Fibroblast of peridontal ligament (primary cell): ENCODE results near the gene UQCRC1.

Source experiments
- DNase-seq: peaks from one replicate; pipeline ENCODE4 v3.0.0-alpha.2; 2010; ENCODE audit errors: extremely low read depth

UQCRC1 gene

DNA sequence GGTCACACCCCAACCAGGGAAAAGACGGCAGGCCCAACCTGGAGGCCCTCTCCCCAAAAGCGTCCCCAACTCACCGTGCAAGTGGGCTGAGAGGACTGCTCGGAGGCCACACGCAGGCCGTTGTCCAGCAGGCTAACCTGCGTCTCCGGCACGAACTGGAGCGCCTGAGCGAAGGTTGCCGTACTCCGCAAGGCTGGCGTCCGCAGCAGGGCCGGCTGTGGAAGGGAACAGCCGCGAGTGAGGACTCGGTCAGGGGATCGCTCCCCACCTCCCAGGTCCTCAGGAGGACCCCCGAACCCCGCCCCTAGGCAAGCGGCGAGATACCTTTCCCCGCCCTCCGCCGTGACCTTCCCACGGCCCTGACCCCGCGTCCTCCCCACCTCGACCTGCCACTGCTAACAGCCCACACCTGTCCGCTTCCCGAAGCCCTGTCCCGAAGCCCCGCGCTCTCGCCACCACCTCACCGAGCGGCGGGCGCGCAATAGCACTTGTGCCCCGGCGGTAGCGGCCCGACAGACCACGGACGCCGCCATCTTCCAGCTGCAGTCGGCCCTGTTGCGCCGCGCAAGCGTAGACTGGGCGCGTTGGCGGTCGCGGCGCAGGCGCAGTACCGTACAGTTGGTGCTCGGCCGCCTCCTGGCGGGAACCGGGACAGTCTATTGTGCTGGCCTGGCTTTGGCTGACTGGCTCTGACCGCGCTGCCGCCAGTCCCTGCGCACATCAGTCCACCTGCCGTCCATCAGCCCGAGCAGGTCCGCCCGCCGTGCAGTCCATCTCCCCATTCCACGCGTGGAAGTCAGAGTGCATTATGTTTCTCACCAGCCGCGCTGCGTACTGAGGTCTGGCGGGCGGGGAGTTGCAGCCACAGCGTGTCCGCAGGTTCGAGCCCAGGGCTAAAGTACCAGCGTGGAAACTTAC is at the start of gene UQCRC1:
TSS of gene UQCRC1 (minus strand) at position 559 of the 918 bp plus-strand sequence. CDS start at position 533, 26 bp downstream.
- DNase-seq = peak; percentile 90

- DNase-seq = no peak
Measured at GRCh38 chr3:48656841-48657281, 47.4 kb upstream of the UQCRC1 start.

GRCh38 chr3:48656061-48656840 is 46.8 kb upstream of the UQCRC1 start:
- DNase-seq = peak; percentile 30

DNA sequence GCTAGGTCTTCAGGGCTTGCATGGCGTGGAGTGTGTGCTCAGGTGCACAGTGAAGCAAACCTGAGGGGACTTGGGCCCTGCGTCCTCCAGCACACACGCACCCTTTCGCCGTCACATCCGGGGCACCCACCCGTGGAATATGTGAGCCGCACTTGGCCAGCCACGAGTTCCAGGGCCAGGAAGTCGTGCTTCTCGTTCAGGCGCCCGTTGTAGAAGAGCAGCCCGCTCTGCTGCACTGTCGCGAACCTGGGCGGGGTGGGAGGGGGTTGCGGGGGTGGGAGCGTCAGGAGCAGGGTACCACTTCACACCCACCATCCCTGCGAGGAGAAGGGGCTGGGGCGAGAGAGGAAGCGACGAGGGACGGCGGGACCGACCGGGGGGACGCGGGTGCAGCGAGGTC is 46.2 kb upstream of the UQCRC1 start:
- DNase-seq = no peak

DNA sequence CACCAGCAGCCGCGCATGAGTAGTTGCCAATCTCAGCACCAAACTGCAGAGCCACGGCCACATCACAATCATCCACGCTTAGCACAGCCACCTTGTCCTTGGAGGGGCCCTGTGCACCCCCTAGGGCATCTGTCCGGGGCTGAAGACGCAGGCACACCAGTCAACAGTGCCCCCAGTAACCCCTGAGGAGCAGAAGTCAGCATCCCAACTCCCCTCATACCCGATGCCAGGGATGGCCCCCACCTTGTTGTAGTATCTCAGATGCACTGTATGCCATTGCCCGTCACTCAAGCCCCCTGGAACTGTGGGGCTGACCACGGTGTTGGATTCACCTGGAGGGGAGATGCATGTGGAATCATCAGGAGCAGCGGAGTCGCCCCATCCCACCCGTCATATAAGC is 45.6 kb upstream of the UQCRC1 start:
- DNase-seq = no peak

GRCh38 chr3:48652923-48653715 is 43.7 kb upstream of the UQCRC1 start:
- DNase-seq = no peak

DNA sequence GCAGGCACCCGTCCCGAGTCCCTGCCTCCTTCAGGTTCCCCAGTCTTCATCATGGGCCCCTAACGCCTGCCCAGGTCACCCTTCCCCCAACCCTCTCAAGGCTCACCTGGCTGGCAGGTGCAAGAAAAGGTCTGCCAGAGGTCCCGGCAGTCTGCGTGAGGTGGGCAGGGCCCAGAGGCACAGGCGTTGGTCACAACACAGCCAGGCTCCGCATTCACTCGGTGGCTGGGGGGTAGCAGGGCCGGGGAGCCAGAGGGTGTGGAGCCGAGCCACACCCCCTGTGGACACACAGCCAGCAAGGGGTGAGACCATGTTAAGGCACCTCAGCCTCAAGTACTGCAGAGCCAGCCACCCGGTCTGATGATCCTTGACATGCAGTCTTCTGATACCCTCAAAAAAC is 42.3 kb upstream of the UQCRC1 start:
- no peak for DNase-seq

- DNase-seq = no peak
Measured at GRCh38 chr3:48650723-48651122, 41.3 kb upstream of the UQCRC1 start.

- no peak for DNase-seq
Measured at GRCh38 chr3:48648188-48648850, 38.9 kb upstream of the UQCRC1 start.

- no peak for DNase-seq
Measured at GRCh38 chr3:48647714-48648113, 38.3 kb upstream of the UQCRC1 start.

DNA sequence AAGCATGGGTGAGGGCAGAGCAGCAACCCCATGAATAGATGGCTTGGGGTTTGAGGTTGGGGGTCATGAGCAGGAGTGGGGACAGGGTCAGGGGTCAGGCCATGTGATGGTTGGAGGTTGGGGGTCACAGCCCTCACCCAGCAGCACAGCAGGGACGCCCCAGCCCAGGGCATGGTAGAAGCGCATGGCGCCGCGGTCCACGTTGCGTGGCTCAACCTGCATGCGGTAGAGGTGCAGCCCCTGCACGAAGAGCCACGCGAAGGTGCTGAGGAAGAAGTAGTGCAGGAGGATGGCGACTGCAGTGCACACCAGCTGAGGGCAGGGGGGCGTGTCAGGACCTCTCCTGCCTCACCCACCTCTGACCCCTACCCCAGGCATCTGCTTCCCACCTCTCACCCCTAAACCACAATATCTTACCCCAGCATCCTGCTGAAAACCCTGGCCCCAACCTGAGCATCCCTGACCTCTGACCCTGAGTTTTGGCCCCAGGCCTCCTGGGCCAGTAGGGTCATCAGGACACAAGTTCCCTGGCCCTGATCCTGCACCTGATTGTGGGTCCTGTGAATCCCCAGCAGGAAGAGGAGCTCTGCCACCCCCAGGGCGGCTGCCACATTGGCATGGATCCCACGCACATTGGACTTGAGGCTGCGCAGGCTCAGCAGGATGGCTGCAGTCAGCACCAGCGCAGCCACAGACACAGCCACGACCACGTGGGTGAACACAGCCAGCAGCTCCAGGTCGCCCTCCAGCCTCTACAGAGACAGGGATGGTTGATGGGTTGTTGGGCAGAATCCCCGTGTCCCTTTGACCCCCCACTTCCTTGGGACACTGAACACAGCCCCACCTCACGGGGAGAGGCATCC is 35.7 kb upstream of the UQCRC1 start:
- DNase-seq = no peak

DNA sequence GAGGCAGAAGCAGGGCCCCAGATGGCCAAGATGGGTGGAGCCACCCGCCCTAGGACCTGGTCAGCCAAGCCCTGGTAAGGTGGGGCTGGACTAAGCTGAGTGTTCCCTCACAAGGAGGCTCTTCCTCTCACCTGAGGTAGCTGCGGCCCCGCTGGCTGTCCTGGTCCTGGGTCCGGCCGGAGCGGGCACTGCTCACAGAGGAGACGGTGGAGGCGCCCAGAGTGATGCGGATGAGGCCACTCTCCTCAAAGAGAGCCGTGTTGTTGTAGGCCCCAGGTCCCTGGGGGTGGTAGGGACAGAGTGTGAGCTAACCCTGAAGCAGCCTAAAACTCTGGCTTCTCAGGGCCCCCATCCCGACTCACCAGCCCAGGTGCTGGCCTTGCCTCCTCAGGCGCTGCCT is 33.2 kb upstream of the UQCRC1 start:
- no peak for DNase-seq

- no peak for DNase-seq
Measured at GRCh38 chr3:48641396-48641795, 31.9 kb upstream of the UQCRC1 start.

GRCh38 chr3:48639944-48640606 is 30.6 kb upstream of the UQCRC1 start:
- no peak for DNase-seq

- no peak for DNase-seq
Measured at GRCh38 chr3:48637305-48637704, 27.9 kb upstream of the UQCRC1 start.

GRCh38 chr3:48636149-48636655 is 26.8 kb upstream of the UQCRC1 start:
- peak; percentile 1 for DNase-seq

- DNase-seq = peak; percentile 90
Measured at GRCh38 chr3:48635222-48636021, 26.0 kb upstream of the UQCRC1 start, which contains the start of gene SLC26A6. SLC26A6 (minus strand) TSS chr3:48635461; CDS start chr3:48635393, 68 bp downstream.

- DNase-seq = peak; percentile 44
Measured at GRCh38 chr3:48634661-48635221, 25.3 kb upstream of the UQCRC1 start.
